ENCODE measurements around the gene OTUB2.
A peak's percentile ranks its signal among the peaks of the same experiment; 100 is the strongest.

The OTUB2 gene

GRCh38 chr14:94043111-94043755 is 17.1 kb downstream of the OTUB2 start:
- DNase-seq: no peak

DNA sequence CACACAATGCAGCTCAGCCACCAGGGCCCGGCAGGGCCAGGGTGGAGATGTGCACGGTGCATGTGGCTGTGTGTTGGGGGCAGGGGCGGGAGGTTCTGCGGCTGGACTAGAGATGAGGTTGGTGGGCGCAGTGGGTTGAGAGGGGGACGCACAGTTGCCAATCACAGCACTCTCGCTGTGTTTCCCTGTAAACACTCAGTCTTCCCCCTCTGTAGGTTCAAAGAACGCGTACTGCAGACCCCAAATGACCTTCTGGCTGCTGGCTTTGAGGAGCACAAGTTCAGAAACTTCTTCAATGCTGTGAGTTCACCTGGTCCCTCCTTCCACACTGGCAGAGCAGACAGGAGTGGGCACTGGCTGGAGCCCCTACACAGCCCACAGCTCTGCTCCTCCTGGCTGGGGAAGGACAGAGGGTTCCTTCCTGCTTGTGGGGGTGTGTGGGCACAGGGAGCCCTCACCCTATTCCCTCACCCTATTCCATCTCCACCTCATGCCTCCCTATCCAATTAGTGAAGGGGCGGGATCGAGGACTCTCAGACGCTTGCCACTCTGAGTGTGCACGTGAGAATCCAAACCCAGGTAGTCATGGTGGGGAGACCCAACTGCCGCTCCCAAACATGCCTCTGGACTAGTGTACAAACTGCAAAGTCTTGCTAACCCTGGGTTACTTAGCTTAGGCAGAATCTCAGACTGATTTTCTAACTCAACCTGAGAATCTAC is 17.8 kb downstream of the OTUB2 start:
- no peak for DNase-seq

GRCh38 chr14:94044476-94045091 is 18.4 kb downstream of the OTUB2 start:
- no peak for DNase-seq

GRCh38 chr14:94045101-94045500 is 19.0 kb downstream of the OTUB2 start:
- no peak for DNase-seq

- no peak for DNase-seq
Observed at GRCh38 chr14:94045563-94046345, 19.6 kb downstream of the OTUB2 start.

GRCh38 chr14:94046696-94047250 is 20.6 kb downstream of the OTUB2 start:
- no peak for DNase-seq

GRCh38 chr14:94047581-94047980 is 21.4 kb downstream of the OTUB2 start:
- DNase-seq: no peak

- peak; percentile 78 for DNase-seq
Observed at GRCh38 chr14:94048691-94049624, 22.8 kb downstream of the OTUB2 start.

GRCh38 chr14:94049625-94050023 is 23.5 kb downstream of the OTUB2 start:
- DNase-seq: no peak

- no peak for DNase-seq
Observed at GRCh38 chr14:94050231-94050880, 24.2 kb downstream of the OTUB2 start.

GRCh38 chr14:94051115-94051514 is 25.0 kb downstream of the OTUB2 start:
- DNase-seq: no peak

DNA sequence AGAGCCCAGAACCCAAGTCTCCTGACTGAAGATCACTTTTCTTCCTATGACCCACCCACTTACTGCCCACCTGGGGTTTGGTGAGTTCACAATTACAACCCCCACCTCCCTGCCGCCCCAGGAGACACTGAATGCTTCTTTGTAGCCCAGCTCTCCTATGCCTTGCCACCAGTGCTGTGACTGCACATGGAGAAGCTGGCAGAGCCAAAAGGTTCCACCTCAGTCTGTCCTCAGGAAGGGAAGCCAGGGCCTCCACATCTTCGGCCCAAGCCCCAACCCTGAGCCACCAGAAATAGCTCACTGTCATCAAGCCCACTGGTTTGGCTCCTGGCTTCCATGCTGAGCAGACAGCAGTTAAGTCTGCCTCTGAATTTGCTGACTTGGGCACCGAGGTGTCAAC is 25.6 kb downstream of the OTUB2 start:
- no peak for DNase-seq

DNA sequence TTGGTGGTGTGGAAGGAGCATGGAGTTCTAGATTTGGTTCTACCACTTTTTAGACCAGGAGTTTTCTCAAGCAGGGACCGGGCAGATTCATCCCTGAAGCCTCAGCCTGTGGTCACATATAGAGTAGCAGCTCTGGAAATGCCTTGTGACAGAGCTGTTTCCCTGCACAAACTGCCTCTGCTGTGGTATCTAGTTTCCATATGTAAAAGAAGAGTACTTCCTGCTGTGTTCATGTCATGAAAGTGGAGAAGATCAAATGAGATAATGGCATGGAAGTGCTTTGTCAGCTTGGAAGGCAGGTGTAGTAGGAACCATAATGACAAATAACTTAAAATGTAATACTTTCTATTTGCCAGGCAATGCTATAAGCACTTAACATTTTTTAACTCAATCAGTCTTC is 26.1 kb downstream of the OTUB2 start:
- peak; percentile 16 for DNase-seq

DNA sequence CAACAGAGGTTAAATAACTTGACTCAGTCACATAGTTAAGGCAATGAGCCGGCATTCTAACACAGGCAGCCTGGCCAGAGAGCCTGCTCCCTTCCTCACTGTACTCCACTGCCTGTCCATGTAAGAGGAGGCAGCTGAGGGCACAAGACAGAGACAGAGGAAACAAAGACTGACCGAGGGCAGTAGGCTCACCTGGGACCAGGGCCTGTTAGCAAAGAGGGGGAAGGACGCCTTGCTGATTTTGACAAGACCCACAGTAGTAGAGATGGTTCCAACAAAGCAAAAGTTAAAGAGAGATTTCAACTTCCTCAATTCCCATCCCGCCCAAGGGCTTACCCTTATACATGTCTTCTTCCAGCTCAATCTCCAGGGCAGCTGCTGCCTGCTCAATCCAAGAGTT is 26.5 kb downstream of the OTUB2 start:
- no peak for DNase-seq

DNA sequence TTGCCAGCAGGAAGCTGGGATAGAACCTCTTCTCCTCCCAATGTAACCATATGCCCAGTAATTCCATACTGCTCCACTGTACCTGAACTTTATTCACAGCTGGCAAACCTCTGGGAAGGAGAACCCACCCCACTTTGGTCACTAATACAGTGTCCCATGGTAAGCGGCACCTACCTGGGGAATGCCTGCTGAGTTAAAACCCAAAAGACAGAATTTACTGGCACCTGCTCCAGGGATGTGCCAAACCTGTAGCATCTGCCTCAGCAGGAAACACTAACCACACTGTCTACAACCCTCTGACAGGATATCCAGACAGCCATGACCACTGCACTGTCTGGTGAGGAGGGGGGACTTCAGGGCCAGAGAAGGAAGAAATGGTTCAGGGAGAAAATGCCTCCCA is 28.3 kb downstream of the OTUB2 start:
- no peak for DNase-seq

DNA sequence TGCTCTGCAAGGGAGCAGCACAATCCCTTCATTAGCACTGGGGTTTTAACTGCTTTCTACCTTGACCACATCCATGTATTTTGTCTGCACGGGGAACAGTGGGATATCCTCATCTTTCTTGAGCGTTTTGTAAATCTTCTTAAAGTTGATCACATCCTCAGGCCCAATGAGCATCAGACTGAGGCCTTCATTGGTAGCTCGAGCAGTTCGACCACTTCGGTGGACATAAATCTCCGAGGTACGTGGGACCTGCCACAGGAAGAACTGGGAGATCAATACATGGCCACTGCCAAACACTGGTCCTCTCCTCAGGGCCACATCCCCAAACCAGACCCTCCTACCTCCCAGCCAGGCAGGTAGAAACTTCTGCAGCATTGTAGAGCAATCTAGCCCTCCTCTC is 28.8 kb downstream of the OTUB2 start:
- DNase-seq: no peak

DNA sequence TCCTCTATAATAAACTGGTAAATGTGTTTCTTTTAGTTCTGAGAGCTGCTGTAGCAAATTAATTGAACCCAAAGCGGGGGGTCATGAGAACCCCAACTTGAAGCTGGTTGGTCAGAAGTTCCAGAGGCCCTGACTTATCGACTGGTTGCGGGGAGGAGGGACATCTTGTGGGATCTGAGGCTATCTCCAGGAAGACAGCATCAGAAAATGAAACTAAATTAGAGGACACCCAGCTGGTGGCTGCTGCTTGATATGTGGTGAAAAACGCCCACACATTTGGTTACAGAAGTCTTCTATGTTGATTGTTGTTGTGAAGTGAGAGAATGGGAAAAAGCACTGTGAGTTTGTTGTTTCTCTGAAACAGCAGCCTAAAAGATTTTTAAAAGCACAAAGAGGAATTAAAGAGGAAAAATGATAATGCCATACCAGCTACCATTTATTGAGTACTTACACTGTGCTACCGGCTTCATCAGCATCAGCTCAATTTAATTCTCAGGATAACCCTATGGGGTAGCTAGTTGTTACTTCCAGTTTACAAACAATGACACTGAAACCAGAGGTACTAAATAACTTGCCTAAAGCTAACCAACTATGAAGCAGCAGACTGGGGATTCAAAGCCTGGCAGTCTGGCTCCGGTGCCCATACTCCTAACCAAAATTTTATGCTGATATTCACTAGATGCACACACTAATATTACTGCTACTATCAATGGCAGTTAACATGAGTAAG is 30.6 kb downstream of the OTUB2 start:
- no peak for DNase-seq

DNA sequence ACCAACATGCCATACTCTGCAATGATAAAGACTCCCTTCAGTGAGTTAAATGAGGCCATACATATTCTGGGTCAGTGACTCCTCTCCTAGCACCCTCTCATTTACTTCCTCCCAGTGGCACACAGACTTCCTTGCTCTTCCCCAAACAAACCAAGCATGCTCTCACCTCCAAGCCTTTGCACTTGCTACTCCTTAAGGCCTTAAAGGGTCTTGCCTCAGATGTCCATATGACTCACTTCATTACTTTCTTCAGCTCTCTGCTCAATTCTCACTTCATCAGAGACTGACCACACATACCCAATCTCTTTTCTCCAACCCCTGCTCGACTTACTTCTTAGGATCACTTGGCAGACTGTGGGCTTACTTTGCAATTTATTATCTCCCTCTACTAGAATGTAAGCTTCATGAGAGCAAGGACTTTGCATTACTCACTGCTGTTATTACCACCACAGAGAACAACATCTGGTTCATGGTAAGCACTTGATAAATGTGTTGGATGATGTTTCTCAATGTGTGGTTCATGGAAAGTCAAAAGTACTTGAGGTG is 32.1 kb downstream of the OTUB2 start:
- no peak for DNase-seq

DNA sequence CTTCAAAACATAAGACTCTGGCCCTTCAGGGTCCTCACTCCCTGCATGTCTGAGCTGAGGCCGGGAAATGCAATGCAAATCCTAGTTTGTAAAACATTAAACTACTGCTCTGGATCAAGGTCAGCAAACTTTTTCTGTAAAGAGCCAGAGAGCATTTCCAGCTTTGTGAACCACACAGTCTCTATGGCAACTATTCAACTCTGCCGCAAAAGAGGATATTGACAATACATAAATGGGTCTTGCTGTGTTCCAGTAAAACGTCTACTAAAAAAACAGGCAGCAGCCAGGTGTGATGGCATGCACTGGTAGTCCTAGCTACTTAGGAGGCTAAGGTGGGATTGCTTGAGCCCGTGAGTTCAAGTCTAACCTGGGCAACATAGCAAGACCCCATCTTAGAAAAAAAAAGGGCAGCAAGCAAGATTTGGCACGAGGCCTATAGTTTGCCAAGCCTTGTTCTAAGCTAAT is 32.6 kb downstream of the OTUB2 start:
- no peak for DNase-seq

GRCh38 chr14:94059998-94060397 is 33.9 kb downstream of the OTUB2 start:
- DNase-seq: no peak
